VCaP (cell line): ENCODE results near the gene MPPED1.

Experiments used
- H3K27ac ChIP-seq: fragments of 450-650 bp; 2 replicates; pipeline ENCODE4 v1.5.1; 2017
- CTCF ChIP-seq: fragments of 450-650 bp; conservative IDR thresholded peaks from 2 replicates; pipeline ENCODE4 v1.5.1; 2017; ENCODE audit warnings: mild to moderate bottlenecking, moderate library complexity

MPPED1 gene

GRCh38 chr22:43412808-43413795, 1.3 kb downstream of the MPPED1 start:
- H3K27ac ChIP-seq, result peak overlapping the region; percentile 69
- no peak for TF ChIP-seq CTCF

- no peak for TF ChIP-seq CTCF
- peak overlapping the region; percentile 69; the same call in 1 of the 2 replicates for H3K27ac ChIP-seq
Measured at GRCh38 chr22:43413826-43414225, 2.0 kb downstream of the MPPED1 start.

- H3K27ac ChIP-seq, result no peak overlapping the region
- TF ChIP-seq CTCF, result no peak
Measured at GRCh38 chr22:43415681-43416080, 3.9 kb downstream of the MPPED1 start.

GRCh38 chr22:43417555-43417954, 5.7 kb downstream of the MPPED1 start:
- H3K27ac ChIP-seq, result peak overlapping the region; percentile 94; the same call in 1 of the 2 replicates
- TF ChIP-seq CTCF, result no peak

GRCh38 chr22:43418079-43418825, 6.4 kb downstream of the MPPED1 start:
- TF ChIP-seq CTCF, result no peak
- H3K27ac ChIP-seq, result peak overlapping the region; percentile 94; the same call in 1 of the 2 replicates

GRCh38 chr22:43419371-43420080, 7.7 kb downstream of the MPPED1 start:
- TF ChIP-seq CTCF, result no peak
- peak overlapping the region; percentile 94 for H3K27ac ChIP-seq
